GM21717 (cell line): Measurements from ENCODE around the gene STIL.
"Not testable (repeated sequence)": the region's sequence is repeated elsewhere in the genome, so short reads cannot be mapped to it uniquely, and the experiment has no call there.

Source experiments
- ATAC-seq: cut with Tn5 transposase; IDR thresholded peaks from one replicate; pipeline ENCODE4 v1.9.1; 2021; ENCODE audit warnings: mild to moderate bottlenecking, moderate library complexity; ENCODE audit not compliant: unreplicated experiment

STIL gene

GRCh38 chr1:47323599-47324031 lies 9.7 kb upstream of the STIL start:
- no peak for ATAC-seq

- ATAC-seq = not testable (repeated sequence)
Measured at GRCh38 chr1:47319968-47320367, 6.0 kb upstream of the STIL start.

DNA sequence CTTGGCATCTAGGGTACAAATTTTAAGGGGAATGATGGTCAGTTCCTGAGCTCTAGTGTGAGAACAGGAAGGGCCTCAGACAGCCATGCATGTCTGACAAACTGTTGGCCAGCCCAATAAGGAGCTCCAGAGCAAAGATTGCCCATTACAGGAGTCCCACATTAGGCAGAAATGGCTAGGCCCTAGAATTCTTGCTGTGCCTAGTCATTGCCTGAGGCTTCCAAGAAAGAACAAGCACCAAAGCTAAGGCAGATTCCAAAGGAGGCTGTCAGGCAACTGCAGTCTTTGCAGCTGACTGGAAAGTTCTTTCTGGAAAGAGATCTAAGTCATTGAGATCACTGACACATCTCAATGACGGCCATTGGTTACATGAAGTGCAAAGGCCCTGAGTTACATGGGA lies 3.9 kb upstream of the STIL start:
- ATAC-seq = no peak

- no peak for ATAC-seq
Measured at GRCh38 chr1:47309427-47309826, 4.5 kb downstream of the STIL start.

GRCh38 chr1:47302472-47302871 lies 11.5 kb downstream of the STIL start:
- ATAC-seq = no peak

GRCh38 chr1:47298025-47298699 lies 15.8 kb downstream of the STIL start:
- no peak for ATAC-seq

- no peak for ATAC-seq
Measured at GRCh38 chr1:47295579-47295978, 18.4 kb downstream of the STIL start.

- ATAC-seq = not testable (repeated sequence)
Measured at GRCh38 chr1:47294863-47295262, 19.1 kb downstream of the STIL start.

- not testable (repeated sequence) for ATAC-seq
Measured at GRCh38 chr1:47288116-47288515, 25.8 kb downstream of the STIL start.

- no peak for ATAC-seq
Measured at GRCh38 chr1:47280142-47280541, 33.8 kb downstream of the STIL start.

- ATAC-seq = no peak
Measured at GRCh38 chr1:47276850-47277249, 37.1 kb downstream of the STIL start.

- not testable (repeated sequence) for ATAC-seq
Measured at GRCh38 chr1:47275811-47276210, 38.1 kb downstream of the STIL start.

- not testable (repeated sequence) for ATAC-seq
Measured at GRCh38 chr1:47265529-47265928, 48.4 kb downstream of the STIL start.

GRCh38 chr1:47262787-47263413 lies 51.0 kb downstream of the STIL start:
- peak; percentile 52 for ATAC-seq

DNA sequence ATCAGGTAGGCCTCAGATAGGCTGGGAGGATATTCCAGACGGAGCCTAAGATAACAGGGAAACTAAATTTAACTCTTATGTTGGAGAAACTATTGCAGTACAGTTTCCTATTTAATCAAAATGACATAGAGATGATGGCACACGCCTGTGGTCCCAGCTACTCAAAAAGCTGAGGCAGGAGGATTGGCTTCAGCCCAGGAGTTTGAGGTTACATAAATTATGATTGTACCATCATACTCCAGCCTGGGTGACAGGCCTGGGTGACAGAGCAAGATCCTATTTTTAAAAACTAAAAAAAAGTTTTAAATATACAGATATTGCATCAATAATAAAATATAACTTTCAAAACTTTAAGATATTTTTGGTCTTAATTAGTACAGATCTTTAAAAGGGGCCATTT lies 56.7 kb downstream of the STIL start:
- ATAC-seq = no peak

- ATAC-seq = no peak
Measured at GRCh38 chr1:47252795-47253194, 61.2 kb downstream of the STIL start.

DNA sequence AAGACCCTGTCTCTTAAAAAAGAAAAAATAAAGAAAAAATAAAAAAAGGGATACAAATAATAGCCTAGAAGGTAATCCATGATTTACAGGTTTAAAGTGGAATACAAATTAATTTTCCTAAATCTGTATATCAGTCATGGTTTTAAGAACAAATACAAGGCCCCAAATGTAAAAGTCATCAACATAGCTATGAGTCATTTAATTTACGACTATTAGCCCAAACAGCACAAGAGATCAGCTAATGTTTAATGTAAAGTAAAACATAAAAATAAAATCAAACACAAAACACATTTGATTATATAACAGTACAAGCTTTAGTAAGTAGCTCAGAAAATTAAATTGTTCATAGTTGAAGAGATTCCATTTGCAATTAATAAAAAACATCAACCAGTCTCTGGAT lies 61.6 kb downstream of the STIL start:
- ATAC-seq = no peak

GRCh38 chr1:47249755-47250154 lies 64.2 kb downstream of the STIL start:
- ATAC-seq = no peak

DNA sequence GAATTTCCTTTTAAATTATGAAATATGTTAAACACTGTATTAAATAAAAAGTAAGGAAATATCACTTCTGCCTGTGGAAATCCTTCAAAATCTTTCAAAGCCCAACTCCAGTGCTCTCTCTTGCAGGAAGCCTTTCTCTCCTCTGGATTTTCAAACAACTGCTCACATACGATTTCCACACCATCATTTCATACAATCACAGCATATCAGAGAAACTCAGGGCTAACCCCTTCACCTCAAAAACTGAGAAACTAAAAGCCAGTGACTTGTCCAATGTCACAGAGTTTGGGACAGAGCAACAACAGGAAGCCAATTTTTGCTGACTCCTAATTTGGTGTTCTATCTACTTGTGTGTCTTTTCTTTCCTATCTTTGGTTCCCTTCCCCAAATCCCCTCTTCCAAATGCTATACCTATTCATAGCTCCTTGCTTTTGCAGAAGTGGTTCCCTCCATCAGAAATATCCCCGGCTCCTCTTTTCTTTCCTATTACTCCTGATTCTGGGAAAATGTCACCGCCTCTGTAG lies 69.5 kb downstream of the STIL start:
- ATAC-seq = no peak

- no peak for ATAC-seq
Measured at GRCh38 chr1:47243910-47244309, 70.0 kb downstream of the STIL start.

DNA sequence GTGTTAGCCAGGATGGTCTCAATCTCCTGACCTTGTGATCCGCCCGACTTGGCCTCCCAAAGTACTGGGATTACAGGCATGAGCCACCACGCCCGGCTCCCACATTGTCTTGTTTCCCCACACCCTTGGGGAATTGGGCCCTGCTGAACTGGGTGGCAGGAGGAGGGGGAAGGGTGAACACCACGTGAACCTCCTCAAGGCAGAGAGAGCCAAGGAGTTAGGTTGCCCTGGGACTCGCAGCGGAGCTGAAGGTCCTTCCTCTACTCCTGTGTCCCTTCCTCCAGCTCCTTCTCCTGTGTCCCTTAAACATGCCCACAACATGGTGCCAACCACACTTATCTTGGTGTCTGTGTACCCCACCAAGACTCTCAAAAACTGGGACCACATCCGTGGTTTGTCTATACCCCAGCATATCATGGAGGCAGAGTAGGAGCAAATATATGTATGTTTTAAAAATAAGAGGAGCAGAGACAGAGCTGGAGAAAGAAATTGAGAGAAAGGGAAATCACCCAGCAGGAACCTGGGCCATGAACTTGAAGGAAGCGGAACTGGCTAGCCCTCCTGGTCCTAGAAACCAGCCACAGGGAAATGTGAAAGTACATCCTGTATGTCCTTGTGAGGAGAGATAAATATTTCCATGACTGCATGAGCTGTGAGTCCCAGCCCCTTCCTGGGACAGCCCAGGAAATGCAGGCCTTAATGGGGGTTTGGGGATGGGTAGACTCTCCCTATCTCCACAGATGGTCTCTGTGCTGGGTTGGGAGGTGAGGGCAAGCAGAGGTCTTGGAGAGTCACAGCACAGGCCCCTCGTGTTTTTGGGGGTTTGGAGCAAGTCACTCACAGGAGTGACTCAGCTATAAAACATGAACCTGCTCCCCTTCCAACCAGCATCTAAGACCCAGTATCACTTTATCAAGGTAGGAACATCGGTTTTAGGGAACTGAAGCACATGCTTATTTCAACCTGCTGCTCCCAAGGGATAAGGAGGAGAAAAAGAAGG lies 72.5 kb downstream of the STIL start:
- no peak for ATAC-seq
